Measurements from ENCODE around the gene CCDC141.

- TF ChIP-seq EZH2phosphoT487 (IDR thresholded peaks at IDR 0.05; ENCODE audit: low read depth, severe bottlenecking, unreplicated experiment), result no peak
- TF ChIP-seq, protein P1, sequence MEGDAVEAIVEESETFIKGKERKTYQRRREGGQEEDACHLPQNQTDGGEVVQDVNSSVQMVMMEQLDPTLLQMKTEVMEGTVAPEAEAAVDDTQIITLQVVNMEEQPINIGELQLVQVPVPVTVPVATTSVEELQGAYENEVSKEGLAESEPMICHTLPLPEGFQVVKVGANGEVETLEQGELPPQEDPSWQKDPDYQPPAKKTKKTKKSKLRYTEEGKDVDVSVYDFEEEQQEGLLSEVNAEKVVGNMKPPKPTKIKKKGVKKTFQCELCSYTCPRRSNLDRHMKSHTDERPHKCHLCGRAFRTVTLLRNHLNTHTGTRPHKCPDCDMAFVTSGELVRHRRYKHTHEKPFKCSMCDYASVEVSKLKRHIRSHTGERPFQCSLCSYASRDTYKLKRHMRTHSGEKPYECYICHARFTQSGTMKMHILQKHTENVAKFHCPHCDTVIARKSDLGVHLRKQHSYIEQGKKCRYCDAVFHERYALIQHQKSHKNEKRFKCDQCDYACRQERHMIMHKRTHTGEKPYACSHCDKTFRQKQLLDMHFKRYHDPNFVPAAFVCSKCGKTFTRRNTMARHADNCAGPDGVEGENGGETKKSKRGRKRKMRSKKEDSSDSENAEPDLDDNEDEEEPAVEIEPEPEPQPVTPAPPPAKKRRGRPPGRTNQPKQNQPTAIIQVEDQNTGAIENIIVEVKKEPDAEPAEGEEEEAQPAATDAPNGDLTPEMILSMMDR (IDR thresholded peaks at IDR 0.05; ENCODE audit: poor library complexity), result no peak
Measured at GRCh38 chr2:178805457-178805856, 244.5 kb downstream of the CCDC141 start.

Measured in hepatocyte (in vitro differentiated cells).